ENCODE results near the gene SYNE2. TPM values are rescaled to one million over a fixed set of nuclear protein-coding genes. Genes with fewer than 3 reads are reported as not detected.

The SYNE2 gene
- total and polyA plus RNA-seq, 2 of the 8 experiments (the other 6 are each of a cell fraction or from before 2014, with no cell fraction given), result 32.6 to 46.1 TPM

GRCh38 chr14:63956326-63956725 lies 103.5 kb downstream of the SYNE2 start (continued):
- TF ChIP-seq CHD7 (IDR thresholded peaks at IDR 0.05; ENCODE audit: insufficient replicate concordance, low read length) (no peak), TEAD4 (IDR thresholded peaks at IDR 0.05; ENCODE audit: low read depth, low read length) (no peak), KDM1A (IDR thresholded peaks at IDR 0.05; ENCODE audit: borderline replicate concordance, low read length) (no peak)

All from H1 (cell line).